ENCODE data around the gene PCSK5.

DNA sequence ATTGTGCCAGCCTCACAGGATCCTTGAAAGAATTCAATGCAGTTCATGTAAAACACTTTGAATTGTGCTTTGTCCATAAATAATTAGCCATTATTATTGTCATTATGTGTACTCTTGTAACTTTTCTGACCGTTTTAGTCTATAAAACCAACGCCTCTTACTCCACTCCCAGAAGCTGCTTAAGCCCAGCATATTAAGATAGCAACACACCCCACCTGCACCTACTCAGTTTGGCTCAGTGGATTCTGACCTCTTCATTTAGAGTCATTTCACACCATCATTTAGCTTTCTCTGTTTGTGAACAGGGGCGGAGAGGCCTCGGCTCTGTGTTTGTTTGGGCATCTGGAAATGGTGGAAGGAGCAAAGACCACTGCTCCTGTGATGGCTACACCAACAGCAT lies 205.1 kb downstream of the PCSK5 start:
- TF ChIP-seq, protein P1, sequence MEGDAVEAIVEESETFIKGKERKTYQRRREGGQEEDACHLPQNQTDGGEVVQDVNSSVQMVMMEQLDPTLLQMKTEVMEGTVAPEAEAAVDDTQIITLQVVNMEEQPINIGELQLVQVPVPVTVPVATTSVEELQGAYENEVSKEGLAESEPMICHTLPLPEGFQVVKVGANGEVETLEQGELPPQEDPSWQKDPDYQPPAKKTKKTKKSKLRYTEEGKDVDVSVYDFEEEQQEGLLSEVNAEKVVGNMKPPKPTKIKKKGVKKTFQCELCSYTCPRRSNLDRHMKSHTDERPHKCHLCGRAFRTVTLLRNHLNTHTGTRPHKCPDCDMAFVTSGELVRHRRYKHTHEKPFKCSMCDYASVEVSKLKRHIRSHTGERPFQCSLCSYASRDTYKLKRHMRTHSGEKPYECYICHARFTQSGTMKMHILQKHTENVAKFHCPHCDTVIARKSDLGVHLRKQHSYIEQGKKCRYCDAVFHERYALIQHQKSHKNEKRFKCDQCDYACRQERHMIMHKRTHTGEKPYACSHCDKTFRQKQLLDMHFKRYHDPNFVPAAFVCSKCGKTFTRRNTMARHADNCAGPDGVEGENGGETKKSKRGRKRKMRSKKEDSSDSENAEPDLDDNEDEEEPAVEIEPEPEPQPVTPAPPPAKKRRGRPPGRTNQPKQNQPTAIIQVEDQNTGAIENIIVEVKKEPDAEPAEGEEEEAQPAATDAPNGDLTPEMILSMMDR (IDR thresholded peaks at IDR 0.05): no peak
- no peak for TF ChIP-seq POLR2A (IDR thresholded peaks at IDR 0.05; ENCODE audit: low read depth)
- no peak for TF ChIP-seq POLR2AphosphoS5 (IDR thresholded peaks at IDR 0.05)
- TF ChIP-seq EP300 (IDR thresholded peaks at IDR 0.05): no peak
